Heart right ventricle (tissue), 16 donors: ENCODE results near the gene ATP1A4. TPM values are rescaled to one million over a fixed set of nuclear protein-coding genes. Genes with fewer than 3 reads are reported as not detected.

Source experiments
- ATAC-seq, 8 donors: fragments of 200-7000 bp; cut with Tn5 transposase; one replicate each; pipeline ENCODE4 v1.9.1; 2020; ENCODE audit warnings: mild to moderate bottlenecking in 8 of 8, moderate library complexity in 8 of 8, moderate number of reproducible peaks in 1 of 8
- DNase-seq, 2 donors: peaks; one replicate each; pipeline ENCODE4 v3.0.0-alpha.2; 2020
- H3K27ac ChIP-seq, 10 donors: fragments of 200-600 bp; sonication (generic) in 2 of 10; one replicate each; pipeline versions ENCODE4 v1.5.0 to v1.8.0; 2020 to 2022; ENCODE audit warnings: mild to moderate bottlenecking in 3 of 10
- H3K27me3 ChIP-seq, 7 donors: fragments of 200-600 bp; one replicate each; pipeline ENCODE4 v1.8.0; 2021 to 2022; ENCODE audit warnings: mild to moderate bottlenecking in 2 of 7
- H3K36me3 ChIP-seq, 9 donors: fragments of 200-600 bp; sonication (generic) in 1 of 9; one replicate each; pipeline versions ENCODE4 v1.5.0 to v1.8.0; 2020 to 2022; ENCODE audit warnings: mild to moderate bottlenecking in 2 of 9
- H3K4me1 ChIP-seq, 9 donors: fragments of 200-600 bp; sonication (generic) in 1 of 9; one replicate each; pipeline versions ENCODE4 v1.5.0 to v1.8.0; 2020 to 2022; ENCODE audit warnings: mild to moderate bottlenecking in 4 of 9
- H3K4me3 ChIP-seq, 10 donors: fragments of 200-600 bp; sonication (generic) in 2 of 10; one replicate each; pipeline versions ENCODE4 v1.5.0 to v1.8.0; 2020 to 2022; ENCODE audit warnings: mild to moderate bottlenecking in 7 of 10, moderate library complexity in 2 of 10
- H3K9me3 ChIP-seq, 11 donors: fragments of 200-600 bp in 10 of 11; sonication (generic) in 2 of 11; one replicate each; pipeline versions ENCODE4 v1.5.0 to v1.8.0; 2013 to 2022; ENCODE audit warnings: mild to moderate bottlenecking in 2 of 11, control low read depth in 1 of 11, moderate library complexity in 1 of 11
- WGBS, 2 donors: extraction: QIAGEN DNeasy Blood & Tissue Kit; methylation state at CpG; one replicate each; pipeline ENCODE4 v1.1.7; 2013; ENCODE audit warnings: inconsistent platforms in 1 of 2; 5-methylcytosine and 5-hydroxymethylcytosine counted together
- intact Hi-C, 10 donors: fragments of 100-400 bp; cut with DNase I; formaldehyde crosslinking; loops; one replicate each; pipeline versions ENCODE4 v1.11.1 to v1.14.2; 2022
- polyA plus RNA-seq, 2 donors: library from polyadenylated mRNA; stranded (reverse); fragments of 200-250 nt; gene quantifications; one replicate each; pipeline ENCODE4 v1.2.3, GENCODE V29; 2013
- total RNA-seq, 10 donors: library from RNA; stranded (reverse); fragmentation: NEBNext Ultra II Directional in 3 of 10; extraction: Animal tissue kit (Norgen Biotek cat#: 25700) in 3 of 10; gene quantifications; one replicate each; pipeline versions ENCODE4 v1.2.1 to v1.2.4, GENCODE V29; 2021 to 2023
- TF ChIP-seq, protein P1 (sequence below), 9 donors: fragments of 200-600 bp; sonication (generic) in 2 of 9; IDR thresholded peaks; one replicate each; pipeline versions ENCODE4 v1.5.0 to v1.8.0; 2021 to 2022; ENCODE audit warnings: antibody characterized with exemption in 9 of 9, mild to moderate bottlenecking in 5 of 9, moderate library complexity in 1 of 9
- donor health status: Arrhythmogenic right ventricular cardiomyopathy.
- donor health status: ischemic (EF 13 %, LVEDD 7.1; RV severe dilation, severe dysfunction).
- donor health status: healthy with polysubstance abuse.
- donor health status: DM: no; HTN: yes; CAD: no.
- donor health status: DM: no; HTN: no; CAD: no.
- donor health status: ischemic (EF 25% LVEDD 6.9; RV normal size, moderate dysfunction).
- donor health status: ischemic (EF 25% LVEDD 5.7; RV mildly dilated, moderate dysfunction).
- donor health status: healthy.
- donor health status: DM: yes; HTN: yes; CAD: no.
- donor health status: Ischemic cardiomyopathy.
- donor health status: ischemic (EF 35%, LVEDD 5.7; RV mildly dilated, moderate dysfunction).
- donor health status: nonischemic (EF 11% LVEDD 7.7; RV severe dilation, severe dysfunction).
- donor health status: DM: yes; HTN: yes; CAD: no.
- donor health status: PGD.
- donor health status: ischemic (EF 29% LVEDD 5.4; RV normal size, mild dysfunction).
- donor health status: nonischemic (EF 23%, LVEDD 6.1; RV moderate dilation, normal function).

ATP1A4 gene
- total and polyA plus RNA-seq, 12 donors: 0.04 to 1.5 (median 0.29) TPM; not detected in 5

DNA sequence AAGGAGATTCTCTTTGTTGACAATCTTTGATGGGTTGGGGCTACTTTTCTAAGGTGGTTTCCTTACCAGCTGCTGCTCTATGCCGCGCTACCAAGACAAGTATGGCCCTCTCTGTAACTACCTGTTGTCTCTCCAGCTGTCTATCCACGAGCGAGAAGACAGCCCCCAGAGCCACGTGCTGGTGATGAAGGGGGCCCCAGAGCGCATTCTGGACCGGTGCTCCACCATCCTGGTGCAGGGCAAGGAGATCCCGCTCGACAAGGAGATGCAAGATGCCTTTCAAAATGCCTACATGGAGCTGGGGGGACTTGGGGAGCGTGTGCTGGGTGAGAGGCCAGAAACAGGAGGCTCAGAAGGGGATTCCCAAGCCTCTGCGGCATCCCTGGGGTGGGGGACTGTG, 21.4 kb upstream of the ATP1A4 start:
- Histone ChIP-seq H3K27me3 (no peaks in the 10 kb centered on the region), H3K4me1 (peaks cover 0 to 79% (median 41%) of the 10 kb centered on the region in 9 donors), H3K36me3 (peaks cover 0 to 87% (median 4%) of the 10 kb centered on the region in 9 donors), H3K27ac (peak overlapping the region in 8 of 10 donors; percentile 1 to 88 (median 82)), H3K4me3 (no peak overlapping the region), H3K9me3 (no peaks in the 10 kb centered on the region)
- ATAC-seq (no peak), DNase-seq (no peak)
- TF ChIP-seq, protein P1, sequence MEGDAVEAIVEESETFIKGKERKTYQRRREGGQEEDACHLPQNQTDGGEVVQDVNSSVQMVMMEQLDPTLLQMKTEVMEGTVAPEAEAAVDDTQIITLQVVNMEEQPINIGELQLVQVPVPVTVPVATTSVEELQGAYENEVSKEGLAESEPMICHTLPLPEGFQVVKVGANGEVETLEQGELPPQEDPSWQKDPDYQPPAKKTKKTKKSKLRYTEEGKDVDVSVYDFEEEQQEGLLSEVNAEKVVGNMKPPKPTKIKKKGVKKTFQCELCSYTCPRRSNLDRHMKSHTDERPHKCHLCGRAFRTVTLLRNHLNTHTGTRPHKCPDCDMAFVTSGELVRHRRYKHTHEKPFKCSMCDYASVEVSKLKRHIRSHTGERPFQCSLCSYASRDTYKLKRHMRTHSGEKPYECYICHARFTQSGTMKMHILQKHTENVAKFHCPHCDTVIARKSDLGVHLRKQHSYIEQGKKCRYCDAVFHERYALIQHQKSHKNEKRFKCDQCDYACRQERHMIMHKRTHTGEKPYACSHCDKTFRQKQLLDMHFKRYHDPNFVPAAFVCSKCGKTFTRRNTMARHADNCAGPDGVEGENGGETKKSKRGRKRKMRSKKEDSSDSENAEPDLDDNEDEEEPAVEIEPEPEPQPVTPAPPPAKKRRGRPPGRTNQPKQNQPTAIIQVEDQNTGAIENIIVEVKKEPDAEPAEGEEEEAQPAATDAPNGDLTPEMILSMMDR (IDR thresholded peaks at IDR 0.05): no peak
- WGBS, 2 donors: 86 to 88% methylated on average over 11 of the region's 11 CpGs
- intact Hi-C loops: no loop called here

DNA sequence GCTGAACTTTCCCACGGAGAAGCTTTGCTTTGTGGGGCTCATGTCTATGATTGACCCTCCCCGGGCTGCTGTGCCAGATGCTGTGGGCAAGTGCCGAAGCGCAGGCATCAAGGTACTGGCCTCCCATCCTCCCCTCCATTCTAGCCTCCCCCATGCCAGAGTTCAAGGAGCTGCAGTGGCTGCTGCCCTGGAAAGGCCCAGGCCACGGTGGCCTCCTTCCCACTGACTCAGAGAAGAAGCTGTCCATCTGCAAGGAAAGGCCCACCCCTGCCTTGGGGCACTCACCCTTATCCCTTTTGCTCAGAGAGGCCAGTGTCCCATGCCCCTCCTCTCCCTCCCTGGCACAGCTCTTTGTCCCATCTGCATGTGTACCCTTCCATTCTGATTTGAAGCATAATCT, 20.9 kb upstream of the ATP1A4 start:
- Histone ChIP-seq H3K4me3 (no peak overlapping the region), H3K4me1 (peaks cover 0 to 74% (median 36%) of the 10 kb centered on the region in 9 donors), H3K27me3 (no peaks in the 10 kb centered on the region), H3K9me3 (no peaks in the 10 kb centered on the region), H3K27ac (peak overlapping the region in 9 of 10 donors; percentile 65 to 88 (median 83)), H3K36me3 (peaks cover 0 to 87% (median 4%) of the 10 kb centered on the region in 9 donors)
- DNase-seq (no peak), ATAC-seq (no peak)
- TF ChIP-seq, protein P1 (IDR thresholded peaks at IDR 0.05): no peak
- intact Hi-C loops: no loop called here
- 84 to 88% methylated on average over 5 of the region's 5 CpGs for WGBS, 2 donors

DNA sequence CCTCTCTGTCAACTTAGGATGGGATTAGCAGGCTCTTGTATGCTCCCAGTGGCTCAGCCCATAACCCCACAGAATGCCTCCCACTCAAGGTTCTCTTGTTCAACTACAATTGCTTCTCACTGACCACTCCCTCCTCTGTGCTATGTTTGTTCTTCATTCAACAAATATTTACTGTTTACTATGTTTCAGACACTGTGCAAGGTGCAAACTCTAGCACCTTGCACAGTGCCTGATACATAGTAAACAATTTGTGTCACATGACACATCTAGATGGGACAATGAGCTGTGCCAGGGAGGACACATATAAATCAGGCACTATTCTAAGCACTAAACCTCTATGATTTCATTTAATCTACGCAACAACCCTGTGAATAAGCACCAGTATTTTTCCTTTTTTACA, 20.5 kb upstream of the ATP1A4 start:
- Histone ChIP-seq H3K9me3 (no peaks in the 10 kb centered on the region), H3K4me1 (peaks cover 0 to 69% (median 34%) of the 10 kb centered on the region in 9 donors), H3K4me3 (no peak overlapping the region), H3K27me3 (no peaks in the 10 kb centered on the region), H3K27ac (peak overlapping the region in 9 of 10 donors; percentile 65 to 88 (median 83)), H3K36me3 (peaks cover 0 to 87% (median 4%) of the 10 kb centered on the region in 9 donors)
- intact Hi-C loops: no loop called here
- no peak for ATAC-seq
- DNase-seq: no peak
- WGBS, 2 donors: 84 to 93% methylated on average over 1 of the region's 1 CpG
- TF ChIP-seq, protein P1 (IDR thresholded peaks at IDR 0.05): no peak

DNA sequence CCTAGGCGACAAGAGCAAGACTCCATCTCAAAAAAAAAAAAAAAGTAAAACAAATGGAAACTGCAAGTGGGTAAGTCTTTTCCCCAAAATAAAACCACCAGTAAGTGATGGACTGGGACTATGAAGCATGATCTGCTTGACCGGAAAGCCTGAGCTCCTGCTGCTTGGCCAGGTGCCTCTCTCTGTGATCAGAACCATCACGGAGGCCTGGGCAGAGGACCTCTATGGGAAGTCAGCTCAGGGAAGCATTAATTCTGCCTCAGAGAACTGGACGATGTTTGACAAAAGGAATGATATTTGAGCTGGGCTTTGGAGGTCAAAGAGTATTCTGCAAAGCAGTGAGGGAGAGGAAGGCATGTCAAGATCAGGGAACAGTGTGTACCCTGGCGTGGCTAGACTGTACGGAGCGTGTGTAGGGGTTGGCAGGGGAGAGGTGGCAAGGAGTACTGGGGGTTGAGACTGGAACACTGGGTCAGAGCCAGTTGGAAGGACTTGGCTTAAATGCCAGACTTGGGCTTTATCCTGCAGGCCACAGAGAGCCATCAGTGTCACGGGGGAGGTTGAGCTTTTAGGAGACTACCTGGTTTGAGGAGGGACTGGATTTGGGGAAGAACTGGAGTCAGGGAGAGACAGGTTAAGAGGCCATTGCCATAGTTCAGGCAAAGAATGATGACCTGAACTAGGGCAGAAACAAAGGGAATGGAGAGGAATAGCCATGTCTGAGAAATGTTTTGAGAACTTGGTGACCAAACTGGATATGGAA, 19.4 kb upstream of the ATP1A4 start:
- H3K4me1 ChIP-seq: peaks cover 0 to 65% (median 35%) of the 10 kb centered on the region in 9 donors
- WGBS, 2 donors: 50 to 55% methylated on average over 8 of the region's 8 CpGs
- ATAC-seq (peak; percentile 70 to 94 (median 86)), DNase-seq (peak; percentile 63 to 76)
- H3K9me3 ChIP-seq: no peaks in the 10 kb centered on the region
- no peak overlapping the region for H3K4me3 ChIP-seq
- peak overlapping the region; percentile 14 to 88 (median 82) for H3K27ac ChIP-seq
- H3K36me3 ChIP-seq: peaks cover 0 to 87% (median 4%) of the 10 kb centered on the region in 9 donors
- TF ChIP-seq, protein P1 (IDR thresholded peaks at IDR 0.05): no peak
- intact Hi-C loops: no loop called here
- H3K27me3 ChIP-seq: no peaks in the 10 kb centered on the region
